Colonic mucosa (tissue), 4 donors: ENCODE measurements around the gene NAPG. TPM values are rescaled to one million over a fixed set of nuclear protein-coding genes. Genes with fewer than 3 reads are reported as not detected.

Source experiments
- DNase-seq: peaks from one replicate; pipeline ENCODE4 v3.0.0-alpha.2; 2020
- H3K27ac ChIP-seq: fragments of 200-600 bp; one replicate; pipeline ENCODE4 v1.8.0; 2021
- H3K27me3 ChIP-seq: fragments of 200-600 bp; one replicate; pipeline ENCODE4 v1.8.0; 2021
- H3K36me3 ChIP-seq: fragments of 200-600 bp; one replicate; pipeline ENCODE4 v1.8.0; 2021
- H3K4me1 ChIP-seq: fragments of 200-600 bp; one replicate; pipeline ENCODE4 v1.8.0; 2021; ENCODE audit warnings: mild to moderate bottlenecking
- H3K4me3 ChIP-seq: fragments of 200-600 bp; one replicate; pipeline ENCODE4 v1.8.0; 2021
- H3K9ac ChIP-seq, 2 donors: one replicate each; pipeline ENCODE4 v1.7.0; 2013; ENCODE audit warnings: control low read depth in 2 of 2, low read depth in 2 of 2, low read length in 2 of 2
- H3K9me3 ChIP-seq: fragments of 200-600 bp; one replicate; pipeline ENCODE4 v1.8.0; 2021
- CTCF ChIP-seq: fragments of 200-600 bp; IDR thresholded peaks from one replicate; pipeline ENCODE4 v1.8.0; 2022; ENCODE audit warnings: antibody characterized with exemption, mild to moderate bottlenecking
- intact Hi-C: fragments of 100-400 bp; cut with DNase I; formaldehyde crosslinking; loops from one replicate; pipeline ENCODE4 v1.14.1; 2022
- total RNA-seq, 2 donors: library from RNA; stranded (reverse); fragmentation: NEBNext Ultra II Directional in 1 of 2; extraction: Animal tissue kit (Norgen Biotek cat#: 25700) in 1 of 2; gene quantifications; one replicate each; pipeline ENCODE4 v1.2.1, GENCODE V29; 2021
- donor health status: healthy.
- donor health status: DM: no; HTN: no; CAD: no.
- donor health status: DM: no; HTN: no; CAD: no.

NAPG gene
- total RNA-seq, 2 donors from 2014 or later, result 29.0 to 36.0 TPM

- no peak overlapping the region for H3K27ac ChIP-seq
These were observed 5.6 kb upstream of the NAPG start for GRCh38 chr18:10519999-10520935.

DNA sequence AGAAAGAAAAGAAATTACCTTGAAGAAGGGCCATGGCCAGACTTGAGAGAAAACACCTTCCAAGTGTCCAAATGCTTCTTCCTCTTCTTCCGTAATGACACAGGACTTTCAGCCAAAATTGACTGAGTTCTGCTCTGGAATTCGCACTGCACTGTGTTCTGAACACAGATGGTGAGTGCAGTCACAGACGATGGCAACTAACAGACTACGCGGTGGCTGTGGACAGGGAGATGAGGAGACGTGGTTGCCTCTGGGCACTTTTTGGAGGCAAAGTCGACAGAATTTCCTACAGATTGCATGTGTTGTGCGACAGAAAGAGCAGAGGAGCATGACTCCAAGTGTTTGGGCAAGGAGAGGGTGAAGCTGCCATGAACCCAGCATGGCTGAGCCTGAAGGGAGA, 4.3 kb upstream of the NAPG start:
- Histone ChIP-seq H3K27me3 (no peaks in the 10 kb centered on the region), H3K27ac (no peak overlapping the region), H3K4me3 (no peak overlapping the region), H3K9me3 (no peaks in the 10 kb centered on the region), H3K4me1 (peaks cover 4% of the 10 kb centered on the region), H3K36me3 (no peaks in the 10 kb centered on the region), H3K9ac (no peak overlapping the region)
- intact Hi-C loops, result loop anchor here (2.0 kb wide), 1 partner anchor 551 kb away; no protein-coding TSS in a partner anchor
- DNase-seq, result no peak
- no peak for TF ChIP-seq CTCF

More at GRCh38 chr18:10519999-10520935, 5.6 kb upstream of the NAPG start:
- peaks cover 2% of the 10 kb centered on the region for H3K4me1 ChIP-seq
- H3K9ac ChIP-seq, result no peak overlapping the region
- DNase-seq, result peak; percentile 81
- TF ChIP-seq CTCF, result peak; percentile 68
- H3K4me3 ChIP-seq, result no peak overlapping the region
- no peaks in the 10 kb centered on the region for H3K9me3 ChIP-seq
- no peaks in the 10 kb centered on the region for H3K27me3 ChIP-seq
- intact Hi-C loops, result loop anchor here (2.0 kb wide), 1 partner anchor 549 kb away; no protein-coding TSS in a partner anchor
- no peaks in the 10 kb centered on the region for H3K36me3 ChIP-seq

DNA sequence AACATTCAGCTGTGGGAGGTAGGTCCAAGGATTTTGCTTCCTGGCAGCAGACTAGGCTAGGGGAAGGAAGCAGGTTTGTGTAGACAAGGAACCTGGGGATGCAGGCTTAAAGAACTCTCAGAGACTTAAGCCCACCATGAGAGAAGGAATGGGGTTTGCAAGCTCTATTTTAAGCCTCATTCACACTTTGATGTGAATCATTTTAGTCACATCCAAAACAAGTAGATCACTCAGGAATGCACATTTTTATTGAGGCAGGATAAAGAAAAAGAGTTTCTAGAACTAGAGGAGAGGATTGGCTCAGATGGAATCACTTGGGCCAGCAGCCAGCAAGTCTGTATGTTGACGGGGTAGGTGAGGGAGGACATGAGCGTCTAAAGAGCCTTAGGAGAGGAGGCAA, 3.3 kb upstream of the NAPG start:
- H3K4me3 ChIP-seq, result no peak overlapping the region
- intact Hi-C loops, result no loop called here
- peaks cover 4% of the 10 kb centered on the region for H3K4me1 ChIP-seq

GRCh38 chr18:10523544-10523943, 2.3 kb upstream of the NAPG start:
- no peak for TF ChIP-seq CTCF
- H3K27me3 ChIP-seq, result no peaks in the 10 kb centered on the region
- no peak for DNase-seq
- H3K9ac ChIP-seq, result no peak overlapping the region
- no peak overlapping the region for H3K27ac ChIP-seq
- intact Hi-C loops, result no loop called here
- peaks cover 8% of the 10 kb centered on the region for H3K4me1 ChIP-seq
- H3K36me3 ChIP-seq, result no peaks in the 10 kb centered on the region
- no peak overlapping the region for H3K4me3 ChIP-seq
- H3K9me3 ChIP-seq, result no peaks in the 10 kb centered on the region

More for the DNA sequence above, 3.3 kb upstream of the NAPG start:
- no peak overlapping the region for H3K27ac ChIP-seq
- no peaks in the 10 kb centered on the region for H3K36me3 ChIP-seq
- no peaks in the 10 kb centered on the region for H3K9me3 ChIP-seq
- H3K27me3 ChIP-seq, result no peaks in the 10 kb centered on the region
- no peak for TF ChIP-seq CTCF
- DNase-seq, result no peak
- no peak overlapping the region for H3K9ac ChIP-seq

- intact Hi-C loops, result no loop called here
- no peak for TF ChIP-seq CTCF
- no peaks in the 10 kb centered on the region for H3K9me3 ChIP-seq
- no peak overlapping the region for H3K9ac ChIP-seq
- peak overlapping the region; percentile 95 for H3K27ac ChIP-seq
- H3K4me1 ChIP-seq, result peaks cover 8% of the 10 kb centered on the region
- no peak for DNase-seq
- H3K4me3 ChIP-seq, result peak overlapping the region; percentile 95
- H3K27me3 ChIP-seq, result no peaks in the 10 kb centered on the region
- H3K36me3 ChIP-seq, result no peaks in the 10 kb centered on the region
These were observed 1.1 kb upstream of the NAPG start for GRCh38 chr18:10524507-10525370.
